ENCODE data around the gene JPH4. TPM values are rescaled to one million over a fixed set of nuclear protein-coding genes. Genes with fewer than 3 reads are reported as not detected.

Gene JPH4
- total RNA-seq, 2 experiments from 2014 or later: not detected

- ChIA-PET POLR2A (interaction anchor here (0.7 kb wide), 1 partner anchor 281 kb away, joined by 3 read pairs; no protein-coding TSS in a partner anchor), CTCF (ENCODE audit: unreplicated experiment) (no interaction called here)
- BruUV-seq (replicated peaks): no TSS peak
Measured at GRCh38 chr14:23615856-23616255, 37.3 kb upstream of the JPH4 start.

GRCh38 chr14:23614395-23614828 is 35.8 kb upstream of the JPH4 start:
- Histone ChIP-seq H3K27ac (ENCODE audit: low read depth, low read length, poor library complexity, severe bottlenecking) (no peak overlapping the region), H2AFZ (ENCODE audit: low read length) (no peak overlapping the region), H3K9me2 (ENCODE audit: insufficient read depth, low read length) (no peaks in the 10 kb centered on the region), H3K36me3 (ENCODE audit: insufficient read depth, low read length) (no peaks in the 10 kb centered on the region), H3K4me3 (ENCODE audit: low read depth, low read length, poor library complexity, severe bottlenecking) (no peak overlapping the region), H3K9me3 (ENCODE audit: low read length) (no peaks in the 10 kb centered on the region), H3K79me2 (ENCODE audit: insufficient read depth, low read depth, low read length) (no peaks in the 10 kb centered on the region), H4K20me1 (ENCODE audit: insufficient read depth, low read length) (no peaks in the 10 kb centered on the region), H3K4me1 (ENCODE audit: insufficient read depth, low read length, poor library complexity, severe bottlenecking) (no peaks in the 10 kb centered on the region), H3K4me2 (ENCODE audit: low read length) (no peak overlapping the region)
- TF ChIP-seq, protein P1, sequence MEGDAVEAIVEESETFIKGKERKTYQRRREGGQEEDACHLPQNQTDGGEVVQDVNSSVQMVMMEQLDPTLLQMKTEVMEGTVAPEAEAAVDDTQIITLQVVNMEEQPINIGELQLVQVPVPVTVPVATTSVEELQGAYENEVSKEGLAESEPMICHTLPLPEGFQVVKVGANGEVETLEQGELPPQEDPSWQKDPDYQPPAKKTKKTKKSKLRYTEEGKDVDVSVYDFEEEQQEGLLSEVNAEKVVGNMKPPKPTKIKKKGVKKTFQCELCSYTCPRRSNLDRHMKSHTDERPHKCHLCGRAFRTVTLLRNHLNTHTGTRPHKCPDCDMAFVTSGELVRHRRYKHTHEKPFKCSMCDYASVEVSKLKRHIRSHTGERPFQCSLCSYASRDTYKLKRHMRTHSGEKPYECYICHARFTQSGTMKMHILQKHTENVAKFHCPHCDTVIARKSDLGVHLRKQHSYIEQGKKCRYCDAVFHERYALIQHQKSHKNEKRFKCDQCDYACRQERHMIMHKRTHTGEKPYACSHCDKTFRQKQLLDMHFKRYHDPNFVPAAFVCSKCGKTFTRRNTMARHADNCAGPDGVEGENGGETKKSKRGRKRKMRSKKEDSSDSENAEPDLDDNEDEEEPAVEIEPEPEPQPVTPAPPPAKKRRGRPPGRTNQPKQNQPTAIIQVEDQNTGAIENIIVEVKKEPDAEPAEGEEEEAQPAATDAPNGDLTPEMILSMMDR (conservative IDR thresholded peaks at IDR 0.05; ENCODE audit: low read length): no peak
- TF ChIP-seq EZH2phosphoT487 (IDR thresholded peaks at IDR 0.05; ENCODE audit: borderline replicate concordance, low read depth, low read length): no peak
- CTCF ChIA-PET (ENCODE audit: unreplicated experiment): no interaction called here
- intact Hi-C loops (cut with micrococcal nuclease; ENCODE audit: unreplicated experiment): no loop called here
- POLR2A ChIA-PET: no interaction called here
- no TSS peak for BruUV-seq (replicated peaks)
- no peak for DNase-seq (ENCODE audit: low spot score)

More at GRCh38 chr14:23615856-23616255, 37.3 kb upstream of the JPH4 start:
- intact Hi-C loops (cut with micrococcal nuclease; ENCODE audit: unreplicated experiment): no loop called here
- H4K20me1 ChIP-seq (ENCODE audit: insufficient read depth, low read length): no peaks in the 10 kb centered on the region
- no peaks in the 10 kb centered on the region for H3K4me1 ChIP-seq (ENCODE audit: insufficient read depth, low read length, poor library complexity, severe bottlenecking)
- H3K79me2 ChIP-seq (ENCODE audit: insufficient read depth, low read depth, low read length): no peaks in the 10 kb centered on the region
- H3K4me2 ChIP-seq (ENCODE audit: low read length): no peak overlapping the region
- no peaks in the 10 kb centered on the region for H3K9me3 ChIP-seq (ENCODE audit: low read length)
- H2AFZ ChIP-seq (ENCODE audit: low read length): no peak overlapping the region
- TF ChIP-seq, protein P1 (conservative IDR thresholded peaks at IDR 0.05; ENCODE audit: low read length): no peak
- TF ChIP-seq EZH2phosphoT487 (IDR thresholded peaks at IDR 0.05; ENCODE audit: borderline replicate concordance, low read depth, low read length): no peak
- no peaks in the 10 kb centered on the region for H3K9me2 ChIP-seq (ENCODE audit: insufficient read depth, low read length)
- DNase-seq (ENCODE audit: low spot score): no peak
- no peaks in the 10 kb centered on the region for H3K36me3 ChIP-seq (ENCODE audit: insufficient read depth, low read length)
- H3K4me3 ChIP-seq (ENCODE audit: low read depth, low read length, poor library complexity, severe bottlenecking): no peak overlapping the region
- no peak overlapping the region for H3K27ac ChIP-seq (ENCODE audit: low read depth, low read length, poor library complexity, severe bottlenecking)

- CTCF ChIA-PET (ENCODE audit: unreplicated experiment): no interaction called here
- H3K27ac ChIP-seq (ENCODE audit: low read depth, low read length, poor library complexity, severe bottlenecking): no peak overlapping the region
- H3K79me2 ChIP-seq (ENCODE audit: insufficient read depth, low read depth, low read length): no peaks in the 10 kb centered on the region
- H3K4me2 ChIP-seq (ENCODE audit: low read length): no peak overlapping the region
- no peaks in the 10 kb centered on the region for H4K20me1 ChIP-seq (ENCODE audit: insufficient read depth, low read length)
- POLR2A ChIA-PET: interaction anchor here (1.5 kb wide), 1 partner anchor 20 kb away, joined by 3 read pairs; no protein-coding TSS in a partner anchor
- no peak for TF ChIP-seq EZH2phosphoT487 (IDR thresholded peaks at IDR 0.05; ENCODE audit: borderline replicate concordance, low read depth, low read length)
- TF ChIP-seq, protein P1 (conservative IDR thresholded peaks at IDR 0.05; ENCODE audit: low read length): no peak
- no peaks in the 10 kb centered on the region for H3K9me2 ChIP-seq (ENCODE audit: insufficient read depth, low read length)
- BruUV-seq (replicated peaks): no TSS peak
- no peaks in the 10 kb centered on the region for H3K36me3 ChIP-seq (ENCODE audit: insufficient read depth, low read length)
- H3K4me3 ChIP-seq (ENCODE audit: low read depth, low read length, poor library complexity, severe bottlenecking): no peak overlapping the region
- intact Hi-C loops (cut with micrococcal nuclease; ENCODE audit: unreplicated experiment): no loop called here
- H2AFZ ChIP-seq (ENCODE audit: low read length): no peak overlapping the region
- H3K4me1 ChIP-seq (ENCODE audit: insufficient read depth, low read length, poor library complexity, severe bottlenecking): no peaks in the 10 kb centered on the region
- no peak for DNase-seq (ENCODE audit: low spot score)
- no peaks in the 10 kb centered on the region for H3K9me3 ChIP-seq (ENCODE audit: low read length)
Measured at GRCh38 chr14:23613242-23614070, 34.9 kb upstream of the JPH4 start.

Data from OCI-LY7 (cell line).